GM20431 (cell line): ENCODE data around the gene CRACR2B.

Experiments used
- in situ Hi-C: fragments of 300-500 bp; cut with MseI, MboI; formaldehyde crosslinking; loops from one replicate; pipeline ENCODE4 v1.15.0; 2020; ENCODE audit warnings: low sequenced_read_pairs; ENCODE audit not compliant: unreplicated experiment

Gene CRACR2B

DNA sequence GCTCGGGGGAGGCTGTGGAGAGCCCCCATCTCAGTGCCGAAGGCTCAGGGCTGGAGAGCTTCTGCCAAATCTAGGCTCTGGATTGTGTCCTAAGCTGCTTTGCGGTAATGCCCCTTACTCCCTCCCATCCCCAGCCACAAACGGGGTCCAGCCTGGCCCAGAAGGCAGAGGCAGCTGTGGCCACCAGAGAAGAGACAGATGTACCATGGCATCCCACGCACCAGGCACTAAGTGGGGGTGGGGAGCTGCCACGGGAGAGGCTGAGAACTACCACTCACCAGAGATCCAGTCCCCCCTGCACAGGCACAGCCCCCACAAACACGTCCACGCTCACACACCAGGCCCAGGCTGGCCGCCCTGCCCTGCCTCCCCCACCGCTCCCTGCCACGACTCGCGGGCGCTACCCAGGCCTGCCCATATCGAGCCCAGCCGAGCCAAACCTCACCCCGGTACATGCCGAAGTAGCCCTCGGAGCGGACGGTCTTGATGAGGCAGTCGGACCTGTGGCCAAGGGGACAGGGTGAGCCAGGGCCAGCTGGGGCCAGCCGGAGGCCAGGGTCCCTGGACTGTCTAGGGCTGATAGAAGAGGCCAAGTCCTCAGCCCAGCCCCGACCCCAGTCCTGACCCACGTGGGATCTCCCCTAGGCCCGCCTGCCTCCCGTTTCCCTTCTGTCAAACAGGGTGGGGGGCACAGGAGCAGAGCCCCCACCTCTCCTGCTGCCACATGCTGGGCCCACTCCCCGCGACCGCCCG lies 33.5 kb upstream of the CRACR2B start:
- in situ Hi-C loops = no loop called here

DNA sequence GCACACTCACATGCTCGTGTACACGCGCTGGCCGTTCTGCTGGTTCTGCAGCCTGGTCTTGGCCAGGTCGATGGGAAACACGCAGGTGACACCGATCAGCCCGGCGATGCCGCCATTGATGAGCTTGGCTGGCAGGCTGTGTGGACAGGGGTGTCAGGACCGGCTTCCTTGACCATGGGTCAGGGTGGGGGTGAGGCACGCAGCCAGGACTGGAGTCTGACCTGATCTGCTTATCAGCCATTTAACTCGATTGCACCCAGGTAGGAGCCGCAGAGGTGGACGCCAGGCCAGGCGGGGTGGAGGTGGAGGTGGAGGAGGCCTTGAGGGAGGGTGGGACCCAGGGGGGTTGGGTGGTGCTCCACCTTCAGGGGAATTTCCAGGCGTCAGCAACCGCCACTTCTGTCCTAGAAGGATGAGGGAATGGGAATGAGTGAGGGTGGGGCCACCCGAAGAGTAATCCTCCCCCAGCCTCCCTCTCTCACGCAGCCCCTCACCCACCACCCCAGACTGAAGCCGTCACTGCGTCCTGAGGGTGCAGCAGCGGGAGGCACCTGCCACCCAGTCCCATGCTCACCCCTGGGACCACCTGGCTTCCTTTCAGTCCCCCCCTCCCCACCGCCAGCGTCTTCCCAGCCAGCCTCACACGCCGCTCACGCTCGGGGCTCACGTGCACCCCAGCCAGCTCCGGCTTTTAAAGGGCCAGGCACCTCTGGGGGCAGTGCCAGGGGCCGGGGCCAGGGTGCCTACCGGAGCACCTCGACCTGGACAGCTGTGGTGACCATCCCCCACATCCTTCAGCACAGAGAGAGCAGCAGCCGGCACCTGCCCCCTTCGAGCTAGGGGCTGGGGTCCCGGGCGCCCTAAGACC lies 32.7 kb upstream of the CRACR2B start:
- in situ Hi-C loops = no loop called here

DNA sequence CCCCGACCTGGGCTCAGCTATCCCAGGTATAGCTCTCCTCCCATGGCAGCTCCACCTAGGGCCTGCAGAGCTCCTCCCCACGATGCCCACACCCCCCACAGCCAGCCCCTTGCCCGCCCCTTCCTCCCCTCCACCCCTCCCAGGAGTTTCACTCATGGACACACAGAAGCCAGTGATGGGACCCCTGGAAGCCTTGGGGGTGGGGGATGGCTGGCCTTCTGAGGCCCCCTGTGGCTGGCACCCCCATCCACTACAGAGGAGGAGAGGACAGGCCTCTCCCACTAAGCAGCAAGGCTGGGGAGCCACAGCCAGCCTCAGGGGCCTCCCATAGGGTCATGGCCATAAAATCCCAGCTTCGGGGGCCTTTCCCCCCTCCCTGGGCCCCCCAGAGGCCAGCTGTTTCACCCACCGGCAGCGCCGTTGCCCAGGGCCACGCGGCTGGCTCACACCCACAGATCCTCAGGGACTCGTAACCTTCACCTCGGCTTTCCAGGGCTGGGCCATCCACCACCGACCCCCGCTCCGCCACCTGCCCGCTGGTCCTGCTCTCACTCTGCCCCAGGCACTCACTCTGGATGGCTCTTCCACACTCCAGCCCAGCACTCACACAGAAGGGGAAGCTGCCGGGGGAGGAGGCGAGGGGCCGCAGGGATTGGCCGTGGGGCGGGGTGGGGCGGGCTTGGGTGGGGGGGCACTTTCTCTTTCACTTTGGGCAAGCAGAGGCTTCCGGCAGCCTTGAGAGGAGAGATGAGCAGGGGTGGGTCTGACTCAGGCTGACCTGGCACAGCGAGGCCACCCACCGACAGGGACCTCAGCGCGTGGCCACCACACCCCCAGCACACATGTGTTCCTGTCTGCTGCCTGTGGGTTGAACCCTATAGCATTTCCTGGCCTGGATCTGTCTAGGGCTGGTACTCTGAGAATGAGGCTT lies 31.8 kb upstream of the CRACR2B start:
- in situ Hi-C loops = no loop called here

DNA sequence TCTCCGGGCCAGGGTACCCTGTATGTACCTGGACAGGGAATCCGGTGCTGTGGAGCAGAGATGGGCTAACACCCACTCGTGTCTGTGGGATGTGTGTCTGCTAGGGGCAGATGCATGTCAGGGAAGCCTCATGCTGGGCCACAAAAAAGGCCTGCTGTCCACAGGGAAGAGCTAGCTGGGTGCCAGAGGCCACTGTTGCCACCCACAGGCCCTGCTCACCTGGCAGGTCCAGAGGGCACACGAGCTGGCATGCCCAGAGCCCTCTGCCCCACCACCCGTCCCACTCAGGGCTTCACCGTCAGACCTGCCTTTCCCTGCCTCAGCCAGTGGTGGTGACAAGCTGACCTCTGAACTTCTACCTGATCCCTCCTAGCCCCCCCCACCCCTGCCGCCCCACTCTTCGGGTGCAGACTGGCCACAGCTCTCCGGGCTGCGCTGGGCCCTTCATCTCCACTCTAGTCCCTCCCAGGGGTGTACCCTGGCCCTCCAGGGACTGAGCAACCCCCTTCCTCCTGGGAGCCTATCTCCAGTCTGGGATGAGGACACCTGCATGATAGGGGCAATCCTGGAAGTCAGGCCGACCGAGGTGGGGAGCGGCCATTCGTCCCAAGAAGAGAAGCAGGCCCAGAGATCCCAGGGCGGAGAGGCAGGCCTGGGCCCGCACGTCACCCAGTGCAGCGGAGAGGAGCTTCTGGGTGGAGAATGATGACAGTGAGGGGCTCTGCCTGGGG lies 31.0 kb upstream of the CRACR2B start:
- in situ Hi-C loops = no loop called here

DNA sequence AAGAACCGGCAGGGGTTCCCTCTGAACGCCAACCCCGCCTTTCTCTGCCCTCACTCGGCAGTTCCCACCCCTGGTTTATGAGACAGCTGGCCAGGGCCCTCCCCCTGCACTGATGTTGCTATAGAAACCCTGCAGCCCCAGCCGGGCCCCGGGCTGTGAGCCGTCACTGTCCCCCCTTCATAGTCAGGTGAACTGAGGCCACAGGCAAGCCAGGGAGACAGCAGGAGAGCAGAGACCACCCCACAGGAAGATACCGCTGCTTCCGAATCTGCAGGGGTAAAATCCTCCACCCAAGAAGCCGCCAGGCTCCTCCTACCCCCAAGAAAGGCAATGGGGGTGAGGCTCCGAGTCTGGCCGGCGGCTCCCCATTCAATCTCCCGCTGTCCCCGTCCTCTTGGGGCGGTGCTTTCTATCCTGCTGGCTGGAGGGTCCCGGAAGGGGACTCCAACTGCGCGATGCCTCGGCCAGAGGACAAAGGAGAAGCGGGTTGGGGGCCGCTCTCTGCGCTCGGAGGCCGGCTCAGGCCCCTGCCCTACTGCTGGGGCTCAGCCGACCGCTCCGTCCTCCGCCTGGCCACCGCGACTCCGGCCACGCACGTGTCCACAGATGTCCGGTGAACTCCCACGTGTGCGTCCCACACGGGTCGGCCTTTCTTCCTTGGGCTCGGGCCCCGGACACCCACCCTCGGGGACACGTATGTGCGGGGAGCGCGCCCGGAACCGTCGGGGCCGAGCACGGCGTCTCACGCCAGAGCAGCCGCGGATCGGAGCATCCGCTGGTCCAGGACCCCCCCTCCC lies 30.2 kb upstream of the CRACR2B start:
- in situ Hi-C loops = no loop called here

DNA sequence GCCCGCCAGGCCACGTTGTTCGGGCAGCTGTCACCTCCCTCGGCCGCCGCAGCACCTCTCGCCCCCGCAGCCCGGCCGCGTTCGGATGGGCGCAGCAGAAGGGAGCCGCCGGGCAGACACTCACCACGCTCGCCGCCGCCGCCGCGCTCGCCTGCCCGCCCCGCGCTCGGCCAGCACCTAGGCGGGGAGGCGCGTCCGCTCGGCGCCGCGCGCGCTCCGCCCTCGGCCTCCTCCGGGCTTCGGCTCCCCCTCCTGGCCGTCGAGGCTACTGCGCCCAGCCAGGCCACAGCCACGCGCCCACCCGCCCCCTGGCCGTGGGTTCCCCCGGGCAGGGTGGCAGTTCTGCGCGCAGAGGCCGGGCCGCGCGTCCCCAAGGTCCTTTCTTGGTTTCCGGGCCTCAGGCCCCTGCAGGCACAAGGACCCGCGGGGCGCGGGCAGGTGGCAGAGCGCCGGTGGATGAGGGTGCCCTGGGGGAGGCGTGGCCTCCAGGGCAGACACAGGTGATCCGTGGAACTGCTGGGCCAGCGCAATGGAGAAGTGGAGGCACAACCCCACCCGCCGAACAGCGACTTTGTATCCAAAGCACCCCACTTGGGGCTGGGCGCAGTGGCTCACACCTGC lies 29.5 kb upstream of the CRACR2B start, which contains the start of gene SLC25A22:
SLC25A22 (minus strand) TSS at position 189 of the 621 bp plus-strand sequence. CDS start 3,275 bp downstream, outside the sequence.
- in situ Hi-C loops = no loop called here

DNA sequence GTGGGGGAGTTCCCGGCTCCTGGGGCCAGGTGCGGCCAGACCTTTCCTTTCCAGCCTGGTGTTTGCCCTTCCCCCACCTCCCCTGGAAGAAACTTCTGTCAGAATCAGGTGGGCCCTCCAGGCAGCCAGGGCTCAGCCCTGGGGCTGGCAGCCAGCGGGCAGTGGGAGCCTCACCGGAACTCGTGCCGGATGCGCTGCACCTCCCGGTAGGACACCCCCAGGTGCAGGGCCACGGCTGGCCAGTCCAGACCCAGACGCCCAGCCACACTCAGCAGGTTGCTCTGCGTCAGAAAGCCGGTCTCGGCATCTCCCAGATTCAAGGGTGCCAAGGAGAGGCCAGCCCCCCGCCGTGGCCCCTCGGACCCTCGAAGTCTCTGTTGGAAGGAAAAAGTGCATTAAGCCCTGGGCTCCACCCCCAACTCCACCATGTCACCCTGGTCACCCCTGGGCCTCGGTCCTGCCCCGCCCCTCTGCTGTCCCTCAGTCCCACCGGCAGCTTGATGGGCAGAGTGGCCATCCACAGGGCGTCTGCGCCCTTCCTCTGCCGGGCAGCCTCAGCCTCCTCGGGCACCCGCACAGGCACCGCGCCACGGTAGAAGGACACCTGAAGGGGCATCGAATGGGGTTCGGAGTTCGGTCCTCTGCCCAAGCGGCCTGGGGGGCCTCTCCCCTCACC lies 27.9 kb upstream of the CRACR2B start:
- in situ Hi-C loops = no loop called here

DNA sequence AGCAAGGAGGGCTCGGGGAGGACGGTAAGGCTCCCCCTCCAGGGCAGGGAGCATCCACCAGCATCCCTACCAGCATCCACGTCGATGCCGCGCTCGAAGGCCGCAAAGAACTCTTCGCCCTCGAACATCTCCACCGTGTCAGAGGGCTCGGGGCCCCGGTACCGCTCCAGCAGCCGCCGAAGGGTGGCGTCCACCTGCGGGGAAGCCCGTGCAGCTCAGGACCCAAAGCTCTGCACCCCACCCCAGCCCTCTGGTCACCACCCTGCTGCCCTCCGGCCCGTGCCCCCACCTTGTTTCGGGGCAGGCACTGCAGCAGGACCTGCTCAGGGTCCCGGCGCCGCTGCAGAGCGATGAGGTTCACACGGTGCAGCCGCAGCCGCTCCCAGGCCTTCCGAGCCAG lies 27.2 kb upstream of the CRACR2B start:
- in situ Hi-C loops = no loop called here

DNA sequence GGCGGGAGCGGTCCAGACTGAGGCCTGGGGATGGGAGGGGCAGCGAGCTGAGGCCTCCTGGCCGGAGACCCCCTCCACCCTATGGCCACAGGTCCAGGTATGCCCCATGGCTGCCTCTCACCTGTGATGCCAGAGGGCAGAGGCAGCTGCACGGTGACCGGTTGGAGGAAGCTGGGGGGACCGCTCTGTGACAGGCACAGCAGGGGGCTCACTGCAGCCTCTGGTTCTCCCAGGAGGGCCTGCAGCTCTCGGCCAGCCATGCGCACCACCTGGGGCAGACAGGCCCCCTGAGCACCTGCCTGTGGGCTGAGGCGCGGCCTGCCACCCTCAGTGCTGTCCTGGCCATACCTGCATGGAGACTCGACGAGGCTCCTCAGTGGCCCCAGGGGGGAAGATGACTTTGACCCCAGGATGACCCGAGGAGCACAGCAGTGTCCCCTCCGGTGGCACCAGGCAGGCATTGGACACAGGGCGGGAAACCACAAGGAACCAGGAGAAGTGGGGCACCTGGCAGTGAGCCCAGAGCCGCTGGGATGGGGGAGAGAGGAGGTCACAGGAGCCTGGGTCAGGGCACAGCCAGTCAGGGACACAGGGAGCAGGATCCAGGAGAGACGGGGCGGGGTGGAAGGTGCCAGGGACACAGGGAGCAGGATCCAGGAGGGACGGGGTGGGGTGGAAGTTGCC lies 26.5 kb upstream of the CRACR2B start:
- in situ Hi-C loops = no loop called here

DNA sequence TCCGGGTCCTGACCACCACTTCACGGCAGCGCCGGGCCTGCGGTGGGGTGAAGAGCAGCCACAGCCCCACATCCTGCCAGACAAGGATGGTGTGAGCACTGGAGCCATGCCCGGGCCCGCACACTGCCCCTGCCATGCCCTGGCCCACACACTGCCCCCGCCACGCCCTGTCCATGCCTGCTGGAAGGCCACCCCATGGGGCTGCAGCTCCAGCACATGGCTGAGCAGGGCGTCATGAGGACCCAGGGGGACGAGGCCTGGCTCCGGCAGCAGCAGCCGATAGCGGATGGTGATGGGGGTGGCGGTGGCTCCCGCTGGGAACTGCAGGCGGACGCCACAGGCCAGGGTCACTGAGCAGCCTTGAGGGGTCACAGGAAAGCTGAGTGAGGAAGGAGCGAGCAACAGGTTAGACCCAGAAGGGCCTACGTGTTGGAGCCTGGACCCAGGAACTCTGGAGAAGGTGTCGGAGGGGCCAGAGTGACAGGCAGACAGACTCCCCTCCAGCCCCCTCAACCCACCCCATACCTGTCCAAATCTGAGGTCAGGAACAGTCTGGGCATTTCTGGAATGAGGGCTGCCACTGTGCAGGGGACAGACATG lies 25.6 kb upstream of the CRACR2B start:
- in situ Hi-C loops = no loop called here

DNA sequence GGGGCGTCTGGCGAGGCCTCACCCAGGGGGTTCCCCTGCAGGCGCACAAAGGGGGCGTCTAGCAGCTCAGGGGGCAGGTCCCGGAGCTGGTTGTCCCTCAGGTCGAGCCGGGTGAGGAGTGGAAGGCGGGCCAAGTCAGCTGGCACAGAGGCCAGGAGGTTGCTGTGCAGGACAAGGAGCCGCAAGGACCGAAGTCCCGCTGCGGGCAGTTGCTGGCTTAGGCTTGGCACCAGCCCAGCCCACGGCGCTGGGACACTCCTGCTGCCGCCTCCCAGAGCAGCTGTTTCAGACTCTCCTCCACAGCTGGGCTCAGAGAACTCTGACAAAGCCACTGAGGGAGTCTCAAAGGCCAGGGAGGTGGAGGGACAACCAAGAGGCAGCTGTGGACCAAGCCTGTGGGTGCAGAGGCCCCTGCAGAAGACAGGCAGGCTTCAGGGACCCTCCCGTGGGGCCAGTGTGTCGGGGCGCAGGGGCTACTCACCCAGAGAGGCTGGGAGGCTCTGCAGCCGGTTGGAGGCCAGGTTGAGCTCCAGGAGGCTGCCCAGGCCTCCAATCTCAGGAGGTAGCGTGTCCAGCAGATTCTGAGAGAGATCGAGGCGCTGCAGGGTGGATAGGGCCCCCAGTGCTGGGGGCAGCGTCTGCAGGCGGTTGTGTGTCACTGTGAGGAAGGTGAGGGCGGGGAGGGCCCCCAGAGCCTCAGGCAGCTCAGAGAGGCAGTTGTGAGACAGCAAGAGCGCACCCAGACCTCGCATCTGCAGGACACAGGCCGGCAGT lies 24.8 kb upstream of the CRACR2B start:
- in situ Hi-C loops = no loop called here

DNA sequence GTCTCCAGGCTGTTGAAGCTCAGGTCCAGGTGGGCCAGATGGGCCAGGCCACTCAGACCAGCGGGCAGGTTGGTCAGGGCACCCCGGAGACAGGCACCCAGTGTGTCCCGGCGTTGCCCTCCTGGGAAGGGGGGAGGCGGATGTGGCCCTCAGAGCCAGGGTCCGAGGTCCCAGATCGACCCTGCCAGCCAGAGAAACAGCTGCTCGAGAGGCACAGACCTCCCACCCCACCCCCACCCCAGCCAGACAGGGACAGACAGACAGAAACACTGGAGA lies 24.3 kb upstream of the CRACR2B start:
- in situ Hi-C loops = no loop called here

DNA sequence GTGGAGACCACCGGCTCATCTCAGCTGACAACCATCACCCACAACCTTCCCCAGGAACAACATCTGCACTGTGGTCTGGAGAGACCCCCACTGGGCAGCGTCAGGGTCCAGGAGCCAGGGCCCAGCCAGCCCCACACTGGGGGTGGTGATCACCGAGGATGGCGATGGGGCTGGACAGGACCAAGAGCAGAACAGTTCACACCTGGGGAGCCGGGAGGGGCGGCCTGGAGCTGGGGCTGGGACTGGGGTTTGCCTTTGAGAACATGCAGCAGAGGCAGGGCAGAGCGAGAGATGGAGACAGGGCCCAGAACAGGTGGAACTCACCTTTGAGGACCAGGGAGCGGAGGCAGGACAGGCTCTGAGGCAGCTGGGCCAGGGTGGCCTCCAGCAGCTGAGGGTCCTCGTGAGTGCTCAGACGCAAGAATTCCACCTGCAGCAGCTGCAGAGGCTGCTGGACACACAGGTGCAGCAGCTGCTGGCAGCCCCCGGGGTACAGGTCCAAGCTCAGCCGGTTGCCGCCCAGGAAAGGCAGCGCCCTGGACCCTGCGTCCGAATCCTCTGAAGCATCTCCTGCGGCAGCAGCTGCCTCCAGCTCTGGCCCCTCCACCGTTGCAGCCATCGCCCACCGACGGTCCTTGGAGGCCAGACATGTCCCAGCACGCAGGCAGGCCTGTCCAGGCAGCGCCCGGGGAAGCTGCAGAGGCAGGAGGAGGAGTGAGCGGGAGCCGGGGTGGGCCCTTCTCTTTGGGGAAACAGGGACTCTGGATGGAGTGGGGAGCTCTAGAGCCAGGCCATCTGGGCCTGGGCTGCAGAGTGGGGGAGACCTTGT lies 23.7 kb upstream of the CRACR2B start:
- in situ Hi-C loops = no loop called here

DNA sequence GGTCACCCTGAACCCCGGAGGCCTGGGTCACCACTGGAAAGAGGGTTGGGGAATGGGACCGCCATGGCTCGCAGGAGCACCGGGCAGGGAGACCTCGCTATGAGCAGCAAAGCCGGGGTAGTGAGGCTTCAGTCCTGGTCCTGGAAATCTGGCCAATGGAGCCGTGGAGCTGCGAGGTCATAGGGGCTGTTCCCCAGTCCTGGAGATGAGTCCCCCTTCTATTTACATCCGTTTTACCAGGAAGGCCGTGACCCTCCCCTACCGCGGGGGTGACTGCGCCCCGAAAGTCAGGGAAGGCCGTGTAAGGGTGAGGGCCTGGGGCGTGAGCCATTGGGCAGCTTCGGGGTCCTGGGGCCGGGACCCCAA lies 23.1 kb upstream of the CRACR2B start:
- in situ Hi-C loops = no loop called here

DNA sequence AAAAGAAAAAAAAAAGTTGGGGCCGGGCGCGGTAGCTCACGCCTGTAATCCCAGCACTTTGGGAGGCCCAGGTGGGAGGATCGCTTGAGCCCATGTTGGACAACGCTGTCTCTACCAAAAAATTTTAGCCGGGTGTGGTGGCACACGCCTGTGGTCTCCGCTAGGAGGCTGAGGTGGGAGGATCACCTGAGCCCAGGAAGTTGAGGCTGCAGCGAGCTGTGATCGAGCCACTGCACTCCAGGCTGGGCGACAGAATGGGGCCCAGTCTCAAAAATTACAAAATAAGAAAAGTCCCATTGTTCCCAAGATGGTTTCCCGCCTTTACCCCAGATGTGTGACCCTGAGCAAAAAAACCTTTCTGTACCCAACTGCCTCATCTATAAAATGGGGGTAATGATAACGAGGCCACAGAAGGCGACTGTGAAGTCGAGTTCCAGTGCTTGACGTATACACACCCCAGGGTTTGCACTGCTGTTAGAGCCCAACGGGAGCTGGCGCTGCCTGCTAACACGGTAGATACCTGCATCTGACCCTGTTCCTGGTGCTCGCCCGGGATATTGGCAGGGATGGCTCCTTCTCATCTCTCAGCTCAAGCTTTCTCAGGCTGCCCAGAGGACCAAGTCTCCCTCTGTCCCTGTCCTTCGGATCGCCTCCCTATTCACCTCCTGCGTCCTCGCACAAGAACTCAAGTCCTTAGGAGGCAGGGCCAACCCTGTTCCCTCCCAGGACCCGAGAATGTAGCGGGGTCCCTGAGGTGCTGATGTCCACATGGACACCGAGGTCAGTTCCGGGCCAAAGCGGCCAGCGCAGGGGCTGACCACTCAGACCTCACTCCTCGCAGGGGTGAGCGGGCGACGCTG lies 19.1 kb upstream of the CRACR2B start:
- in situ Hi-C loops = no loop called here
